B cell (primary cell): ENCODE data around the gene SETDB2.

Experiments used
- CTCF ChIP-seq: fragments of 200-600 bp; IDR thresholded peaks from one replicate; pipeline ENCODE4 v1.8.0; 2022; ENCODE audit warnings: antibody characterized with exemption, mild to moderate bottlenecking
- EZH2 ChIP-seq: IDR thresholded peaks from 2 replicates; pipeline ENCODE4 v1.6.1; 2012; ENCODE audit warnings: borderline replicate concordance, low read depth, mild to moderate bottlenecking, moderate library complexity, low read length; ENCODE audit not compliant: insufficient read depth, poor library complexity, severe bottlenecking

- TF ChIP-seq CTCF (no peak), EZH2 (no peak)
These were observed 94.3 kb downstream of the SETDB2 start for GRCh38 chr13:49538404-49538803.
